ENCODE results near the gene KIR2DL4.
A peak's percentile ranks its signal among the peaks of the same experiment; 100 is the strongest.

Gene KIR2DL4

GRCh38 chr19:54790711-54791110, 12.7 kb upstream of the KIR2DL4 start:
- H2AFZ ChIP-seq (ENCODE audit: low read length): no peak overlapping the region

GRCh38 chr19:54791476-54791875, 11.9 kb upstream of the KIR2DL4 start:
- Histone ChIP-seq H3K14ac (ENCODE audit: low read length) (no peak overlapping the region), H3K27me3 (ENCODE audit: control insufficient read depth in 3 of 3, insufficient read depth in 3 of 3, low read depth in 1 of 3, low read length in 3 of 3) (no peaks in the 10 kb centered on the region), H4K8ac (ENCODE audit: low read depth, low read length) (no peak overlapping the region), H3K4me3 (ENCODE audit: low read length in 2 of 2) (no peak overlapping the region), H4K91ac (ENCODE audit: low read depth, low read length, poor library complexity) (no peak overlapping the region), H2AFZ (ENCODE audit: low read length) (no peak overlapping the region), H3K27ac (replicated peaks; ENCODE audit: low read length) (no peak overlapping the region), H3K4me1 (ENCODE audit: control insufficient read depth in 2 of 2, insufficient read depth in 1 of 2, low read depth in 1 of 2, low read length in 2 of 2) (no peaks in the 10 kb centered on the region), H2BK15ac (ENCODE audit: low read length) (no peak overlapping the region), H3K23ac (ENCODE audit: low read depth, low read length, poor library complexity) (no peak overlapping the region), H2BK120ac (ENCODE audit: low read depth, low read length) (no peak overlapping the region), H3K4me2 (ENCODE audit: insufficient read depth, low read length, poor library complexity, severe bottlenecking) (no peak overlapping the region), H3K18ac (ENCODE audit: low read length) (no peak overlapping the region), H2BK5ac (ENCODE audit: low read length) (no peak overlapping the region), H3K4ac (ENCODE audit: low read length) (no peak overlapping the region), H2AK5ac (ENCODE audit: low read depth, low read length) (no peak overlapping the region), H3K79me1 (ENCODE audit: low read depth, low read length) (no peaks in the 10 kb centered on the region), H2BK12ac (ENCODE audit: low read length) (no peak overlapping the region), H3K36me3 (replicated peaks in 1 of 2; ENCODE audit: control insufficient read depth in 2 of 2, insufficient read depth in 2 of 2, low read length in 2 of 2) (no peaks in the 10 kb centered on the region), H3K9ac (ENCODE audit: low read depth, low read length, poor library complexity) (no peak overlapping the region), H3K9me3 (replicated peaks in 1 of 2; ENCODE audit: control insufficient read depth in 2 of 2, insufficient read depth in 1 of 2, low read depth in 1 of 2, low read length in 2 of 2) (peaks cover 0 to 29% of the 10 kb centered on the region in 2 donors)
- no peak for DNase-seq (ENCODE audit: low spot score)
- WGBS, 2 donors (ENCODE audit: extremely low coverage in 2 of 2, insufficient read length in 2 of 2, insufficient replicate concordance in 1 of 2): no CpG with 5 or more reads among the region's 6 CpGs

More at GRCh38 chr19:54790711-54791110, 12.7 kb upstream of the KIR2DL4 start:
- Histone ChIP-seq H3K79me1 (ENCODE audit: low read depth, low read length) (no peaks in the 10 kb centered on the region), H3K4ac (ENCODE audit: low read length) (no peak overlapping the region), H3K9ac (ENCODE audit: low read depth, low read length, poor library complexity) (no peak overlapping the region), H4K8ac (ENCODE audit: low read depth, low read length) (no peak overlapping the region), H2BK15ac (ENCODE audit: low read length) (no peak overlapping the region), H3K27ac (replicated peaks; ENCODE audit: low read length) (no peak overlapping the region), H3K23ac (ENCODE audit: low read depth, low read length, poor library complexity) (no peak overlapping the region), H3K14ac (ENCODE audit: low read length) (peak overlapping the region; percentile 8), H3K4me1 (ENCODE audit: control insufficient read depth in 2 of 2, insufficient read depth in 1 of 2, low read depth in 1 of 2, low read length in 2 of 2) (no peaks in the 10 kb centered on the region), H3K9me3 (replicated peaks in 1 of 2; ENCODE audit: control insufficient read depth in 2 of 2, insufficient read depth in 1 of 2, low read depth in 1 of 2, low read length in 2 of 2) (peaks cover 0 to 30% of the 10 kb centered on the region in 2 donors), H2BK120ac (ENCODE audit: low read depth, low read length) (no peak overlapping the region), H2BK5ac (ENCODE audit: low read length) (no peak overlapping the region), H2AK5ac (ENCODE audit: low read depth, low read length) (no peak overlapping the region), H3K4me3 (ENCODE audit: low read length in 2 of 2) (no peak overlapping the region), H3K4me2 (ENCODE audit: insufficient read depth, low read length, poor library complexity, severe bottlenecking) (no peak overlapping the region), H3K36me3 (replicated peaks in 1 of 2; ENCODE audit: control insufficient read depth in 2 of 2, insufficient read depth in 2 of 2, low read length in 2 of 2) (no peaks in the 10 kb centered on the region), H4K91ac (ENCODE audit: low read depth, low read length, poor library complexity) (no peak overlapping the region), H3K27me3 (ENCODE audit: control insufficient read depth in 3 of 3, insufficient read depth in 3 of 3, low read depth in 1 of 3, low read length in 3 of 3) (no peaks in the 10 kb centered on the region), H2BK12ac (ENCODE audit: low read length) (no peak overlapping the region), H3K18ac (ENCODE audit: low read length) (no peak overlapping the region)
- DNase-seq (ENCODE audit: low spot score): no peak
- no CpG with 5 or more reads among the region's 5 CpGs for WGBS, 2 donors (ENCODE audit: extremely low coverage in 2 of 2, insufficient read length in 2 of 2, insufficient replicate concordance in 1 of 2)

GRCh38 chr19:54792814-54793213, 10.6 kb upstream of the KIR2DL4 start:
- no peaks in the 10 kb centered on the region for H3K27me3 ChIP-seq (ENCODE audit: control insufficient read depth in 3 of 3, insufficient read depth in 3 of 3, low read depth in 1 of 3, low read length in 3 of 3)
- DNase-seq (ENCODE audit: low spot score): no peak

GRCh38 chr19:54795758-54796157, 7.7 kb upstream of the KIR2DL4 start:
- H3K27ac ChIP-seq (replicated peaks; ENCODE audit: low read length): no peak overlapping the region
- no peaks in the 10 kb centered on the region for H3K79me1 ChIP-seq (ENCODE audit: low read depth, low read length)
- no peak overlapping the region for H3K18ac ChIP-seq (ENCODE audit: low read length)
- WGBS, 2 donors (ENCODE audit: extremely low coverage in 2 of 2, insufficient read length in 2 of 2, insufficient replicate concordance in 1 of 2): no CpG with 5 or more reads among the region's 1 CpG
- no peak overlapping the region for H3K14ac ChIP-seq (ENCODE audit: low read length)
- H3K9ac ChIP-seq (ENCODE audit: low read depth, low read length, poor library complexity): no peak overlapping the region
- no peak overlapping the region for H2BK12ac ChIP-seq (ENCODE audit: low read length)
- peaks cover 0 to 30% of the 10 kb centered on the region in 2 donors for H3K9me3 ChIP-seq (replicated peaks in 1 of 2; ENCODE audit: control insufficient read depth in 2 of 2, insufficient read depth in 1 of 2, low read depth in 1 of 2, low read length in 2 of 2)
- no peak overlapping the region for H3K4me3 ChIP-seq (ENCODE audit: low read length in 2 of 2)
- DNase-seq (ENCODE audit: low spot score): no peak
- no peak overlapping the region for H4K8ac ChIP-seq (ENCODE audit: low read depth, low read length)
- H3K36me3 ChIP-seq (replicated peaks in 1 of 2; ENCODE audit: control insufficient read depth in 2 of 2, insufficient read depth in 2 of 2, low read length in 2 of 2): no peaks in the 10 kb centered on the region
- H2BK15ac ChIP-seq (ENCODE audit: low read length): no peak overlapping the region
- no peak overlapping the region for H3K4me2 ChIP-seq (ENCODE audit: insufficient read depth, low read length, poor library complexity, severe bottlenecking)
- no peak overlapping the region for H2AFZ ChIP-seq (ENCODE audit: low read length)
- H3K4ac ChIP-seq (ENCODE audit: low read length): no peak overlapping the region
- no peak overlapping the region for H4K91ac ChIP-seq (ENCODE audit: low read depth, low read length, poor library complexity)
- H2AK5ac ChIP-seq (ENCODE audit: low read depth, low read length): no peak overlapping the region
- no peaks in the 10 kb centered on the region for H3K27me3 ChIP-seq (ENCODE audit: control insufficient read depth in 3 of 3, insufficient read depth in 3 of 3, low read depth in 1 of 3, low read length in 3 of 3)
- H3K4me1 ChIP-seq (ENCODE audit: control insufficient read depth in 2 of 2, insufficient read depth in 1 of 2, low read depth in 1 of 2, low read length in 2 of 2): no peaks in the 10 kb centered on the region
- no peak overlapping the region for H2BK120ac ChIP-seq (ENCODE audit: low read depth, low read length)
- H2BK5ac ChIP-seq (ENCODE audit: low read length): no peak overlapping the region
- no peak overlapping the region for H3K23ac ChIP-seq (ENCODE audit: low read depth, low read length, poor library complexity)

More at GRCh38 chr19:54792814-54793213, 10.6 kb upstream of the KIR2DL4 start:
- no peak overlapping the region for H2AK5ac ChIP-seq (ENCODE audit: low read depth, low read length)
- H3K36me3 ChIP-seq (replicated peaks in 1 of 2; ENCODE audit: control insufficient read depth in 2 of 2, insufficient read depth in 2 of 2, low read length in 2 of 2): no peaks in the 10 kb centered on the region
- no peak overlapping the region for H2BK5ac ChIP-seq (ENCODE audit: low read length)
- no peak overlapping the region for H2BK15ac ChIP-seq (ENCODE audit: low read length)
- no peak overlapping the region for H2BK120ac ChIP-seq (ENCODE audit: low read depth, low read length)
- no peak overlapping the region for H3K18ac ChIP-seq (ENCODE audit: low read length)
- H3K4me2 ChIP-seq (ENCODE audit: insufficient read depth, low read length, poor library complexity, severe bottlenecking): no peak overlapping the region
- WGBS, 2 donors (ENCODE audit: extremely low coverage in 2 of 2, insufficient read length in 2 of 2, insufficient replicate concordance in 1 of 2): no CpG with 5 or more reads among the region's 8 CpGs
- no peak overlapping the region for H3K4ac ChIP-seq (ENCODE audit: low read length)
- no peak overlapping the region for H4K91ac ChIP-seq (ENCODE audit: low read depth, low read length, poor library complexity)
- H3K4me1 ChIP-seq (ENCODE audit: control insufficient read depth in 2 of 2, insufficient read depth in 1 of 2, low read depth in 1 of 2, low read length in 2 of 2): no peaks in the 10 kb centered on the region
- no peak overlapping the region for H3K14ac ChIP-seq (ENCODE audit: low read length)
- H3K27ac ChIP-seq (replicated peaks; ENCODE audit: low read length): no peak overlapping the region
- H3K9me3 ChIP-seq (replicated peaks in 1 of 2; ENCODE audit: control insufficient read depth in 2 of 2, insufficient read depth in 1 of 2, low read depth in 1 of 2, low read length in 2 of 2): peaks cover 0 to 37% of the 10 kb centered on the region in 2 donors
- no peaks in the 10 kb centered on the region for H3K79me1 ChIP-seq (ENCODE audit: low read depth, low read length)
- no peak overlapping the region for H2BK12ac ChIP-seq (ENCODE audit: low read length)
- H3K4me3 ChIP-seq (ENCODE audit: low read length in 2 of 2): no peak overlapping the region
- no peak overlapping the region for H3K9ac ChIP-seq (ENCODE audit: low read depth, low read length, poor library complexity)
- no peak overlapping the region for H2AFZ ChIP-seq (ENCODE audit: low read length)
- H4K8ac ChIP-seq (ENCODE audit: low read depth, low read length): no peak overlapping the region
- H3K23ac ChIP-seq (ENCODE audit: low read depth, low read length, poor library complexity): no peak overlapping the region
